SK-MEL-5 (cell line): ENCODE results near the gene RSPH1. TPM values are rescaled to one million over a fixed set of nuclear protein-coding genes. Genes with fewer than 3 reads are reported as not detected.

Source experiments
- DNase-seq: peaks from one replicate; pipeline ENCODE4 v3.0.0-alpha.2; 2016; ENCODE audit warnings: low read depth, low spot score
- in situ Hi-C: cut with HindIII; loops from 2 replicates; pipeline ENCODE4 v1.10.0; 2016; ENCODE audit warnings: low sequenced_read_pairs, high pct_unique_total_duplicates, low pct_unique_long_range_greater_than_20kb
- total RNA-seq: library from RNA; depleted of rRNA; stranded (reverse); fragments of >200 nt; shearing (Covaris generic); gene quantifications from 2 replicates; pipeline ENCODE4 v1.2.3, GENCODE V29; 2014

RSPH1 gene
- total RNA-seq, 1 experiment from 2014 or later, result 0.11 TPM

- DNase-seq, result no peak
- in situ Hi-C loops, result no loop called here
These were observed 38.7 kb upstream of the RSPH1 start for GRCh38 chr21:42534421-42535378.

GRCh38 chr21:42533963-42534355 is 37.9 kb upstream of the RSPH1 start:
- DNase-seq, result no peak
- in situ Hi-C loops, result no loop called here

- DNase-seq, result no peak
- in situ Hi-C loops, result no loop called here
These were observed 37.4 kb upstream of the RSPH1 start for GRCh38 chr21:42533306-42533962.

- in situ Hi-C loops, result no loop called here
- peak; percentile 54 for DNase-seq
These were observed 36.6 kb upstream of the RSPH1 start for GRCh38 chr21:42532466-42533181.

- no peak for DNase-seq
- in situ Hi-C loops, result no loop called here
These were observed 35.7 kb upstream of the RSPH1 start for GRCh38 chr21:42531771-42532170.

- DNase-seq, result no peak
These were observed 34.1 kb upstream of the RSPH1 start for GRCh38 chr21:42530167-42530518.

GRCh38 chr21:42527489-42528158 is 31.6 kb upstream of the RSPH1 start:
- in situ Hi-C loops, result no loop called here
- no peak for DNase-seq

More at GRCh38 chr21:42530167-42530518, 34.1 kb upstream of the RSPH1 start:
- in situ Hi-C loops, result no loop called here

- no peak for DNase-seq
- in situ Hi-C loops, result no loop called here
These were observed 31.1 kb upstream of the RSPH1 start for GRCh38 chr21:42527127-42527488.

- DNase-seq, result no peak
- in situ Hi-C loops, result no loop called here
These were observed 30.3 kb upstream of the RSPH1 start for GRCh38 chr21:42526379-42526727.

GRCh38 chr21:42525676-42526378 is 29.8 kb upstream of the RSPH1 start:
- DNase-seq, result no peak
- in situ Hi-C loops, result no loop called here

GRCh38 chr21:42525029-42525581 is 29.1 kb upstream of the RSPH1 start:
- in situ Hi-C loops, result no loop called here
- no peak for DNase-seq

- no peak for DNase-seq
- in situ Hi-C loops, result no loop called here
These were observed 28.5 kb upstream of the RSPH1 start for GRCh38 chr21:42524341-42525028.

GRCh38 chr21:42523941-42524340 is 27.9 kb upstream of the RSPH1 start:
- in situ Hi-C loops, result no loop called here
- DNase-seq, result no peak

GRCh38 chr21:42523211-42523610 is 27.2 kb upstream of the RSPH1 start:
- in situ Hi-C loops, result no loop called here
- DNase-seq, result no peak

GRCh38 chr21:42522771-42523170 is 26.7 kb upstream of the RSPH1 start:
- DNase-seq, result no peak
- in situ Hi-C loops, result no loop called here

- DNase-seq, result no peak
- in situ Hi-C loops, result no loop called here
These were observed 26.2 kb upstream of the RSPH1 start for GRCh38 chr21:42522271-42522670.

- in situ Hi-C loops, result no loop called here
- no peak for DNase-seq
These were observed 25.8 kb upstream of the RSPH1 start for GRCh38 chr21:42521805-42522204.
